ENCODE data around the gene CABP2.
"Not testable (repeated sequence)": the region's sequence is repeated elsewhere in the genome, so short reads cannot be mapped to it uniquely, and the experiment has no call there.

CABP2 gene

GRCh38 chr11:67562963-67563704, 39.9 kb upstream of the CABP2 start:
- DNase-seq (ENCODE audit: low read depth, low spot score): no peak
- ChIA-PET CTCF (interaction anchor here (1.0 to 1.9 kb wide), 3 partner anchors 10 to 46 kb away, joined by 3 to 16 read pairs (median 3); no protein-coding TSS in a partner anchor), POLR2A (no interaction called here)
- TF ChIP-seq CTCF (IDR thresholded peaks at IDR 0.05; ENCODE audit: insufficient read depth, low read length, missing control alignments): no peak
- H3K4me3 ChIP-seq (ENCODE audit: low read depth, low read length): no peak overlapping the region

- DNase-seq (ENCODE audit: low read depth, low spot score): no peak
- ChIA-PET CTCF (interaction anchor here (1.0 to 3.3 kb wide), 2 partner anchors 10 to 20 kb away, joined by 3 to 14 read pairs; no protein-coding TSS in a partner anchor), POLR2A (no interaction called here)
- TF ChIP-seq CTCF (IDR thresholded peaks at IDR 0.05; ENCODE audit: insufficient read depth, low read length, missing control alignments): no peak
- no peak overlapping the region for H3K4me3 ChIP-seq (ENCODE audit: low read depth, low read length)
Observed at GRCh38 chr11:67561971-67562619, 38.8 kb upstream of the CABP2 start.

- TF ChIP-seq CTCF (IDR thresholded peaks at IDR 0.05; ENCODE audit: insufficient read depth, low read length, missing control alignments): no peak
- no peak for DNase-seq (ENCODE audit: low read depth, low spot score)
- POLR2A ChIA-PET: no interaction called here
- CTCF ChIA-PET: no interaction called here
- H3K4me3 ChIP-seq (ENCODE audit: low read depth, low read length): no peak overlapping the region
Observed at GRCh38 chr11:67558084-67558772, 35.0 kb upstream of the CABP2 start.

GRCh38 chr11:67556244-67556643, 33.0 kb upstream of the CABP2 start:
- ChIA-PET POLR2A (no interaction called here), CTCF (interaction anchor here (1.9 kb wide), 1 partner anchor 16 kb away, joined by 8 read pairs; no protein-coding TSS in a partner anchor)
- no peak for DNase-seq (ENCODE audit: low read depth, low spot score)
- H3K4me3 ChIP-seq (ENCODE audit: low read depth, low read length): no peak overlapping the region
- no peak for TF ChIP-seq CTCF (IDR thresholded peaks at IDR 0.05; ENCODE audit: insufficient read depth, low read length, missing control alignments)

- CTCF ChIA-PET: interaction anchor here (1.8 kb wide), 1 partner anchor 20 kb away, joined by 6 read pairs; no protein-coding TSS in a partner anchor
- POLR2A ChIA-PET; H3K4me3 ChIP-seq (ENCODE audit: low read depth, low read length); DNase-seq (ENCODE audit: low read depth, low spot score): not testable (repeated sequence)
Observed at GRCh38 chr11:67551697-67552096, 28.5 kb upstream of the CABP2 start.

GRCh38 chr11:67551127-67551526, 27.9 kb upstream of the CABP2 start:
- ChIA-PET POLR2A (no interaction called here), CTCF (interaction anchor here (0.9 to 1.8 kb wide), 2 partner anchors 9 to 21 kb away, joined by 3 to 6 read pairs; no protein-coding TSS in a partner anchor)
- H3K4me3 ChIP-seq (ENCODE audit: low read depth, low read length): no peak overlapping the region
- TF ChIP-seq CTCF (IDR thresholded peaks at IDR 0.05; ENCODE audit: insufficient read depth, low read length, missing control alignments): no peak
- no peak for DNase-seq (ENCODE audit: low read depth, low spot score)

Data from AG04449 (cell line).